Renal cortical epithelial cell (primary cell): ENCODE measurements around the gene SMURF1. TPM values are rescaled to one million over a fixed set of nuclear protein-coding genes. Genes with fewer than 3 reads are reported as not detected.

ENCODE experiments used
- DNase-seq: peaks from one replicate; pipeline ENCODE4 v3.0.0-alpha.2; 2011; ENCODE audit warnings: low read depth
- total RNA-seq: library from RNA; depleted of rRNA; stranded (reverse); fragments of >200 nt; gene quantifications from 2 replicates; pipeline ENCODE4 v1.2.3, GENCODE V29; 2014

Gene SMURF1
- total RNA-seq, 1 donor from 2014 or later: 40.6 TPM

- peak; percentile 62 for DNase-seq
Observed at GRCh38 chr7:99141841-99142726, 1.8 kb downstream of the SMURF1 start.

- DNase-seq: no peak
Observed at GRCh38 chr7:99141334-99141733, 2.6 kb downstream of the SMURF1 start.

- no peak for DNase-seq
Observed at GRCh38 chr7:99140813-99141212, 3.1 kb downstream of the SMURF1 start.

- DNase-seq: peak; percentile 95
Observed at GRCh38 chr7:99139036-99139435, 4.9 kb downstream of the SMURF1 start.

- DNase-seq: peak; percentile 90
Observed at GRCh38 chr7:99137411-99138180, 6.3 kb downstream of the SMURF1 start.

DNA sequence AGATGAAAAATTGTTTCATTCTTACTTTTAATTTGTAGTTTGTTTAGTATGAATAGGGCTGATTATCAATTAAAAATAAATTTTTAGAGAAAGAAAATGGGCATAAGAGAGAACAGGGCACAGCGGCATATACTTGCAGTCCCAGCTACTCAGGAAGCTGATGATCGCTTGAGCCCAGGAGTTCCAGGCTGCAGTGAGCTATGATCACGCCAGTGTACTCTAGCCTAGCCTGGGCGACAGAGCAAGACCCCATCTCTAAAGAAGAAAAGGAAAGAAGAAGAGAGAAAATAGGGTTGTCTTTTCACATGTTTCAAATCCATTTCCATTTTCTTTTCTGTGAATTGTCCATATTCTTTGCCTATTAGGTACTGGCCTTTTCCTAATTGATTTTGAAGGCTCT lies 8.0 kb downstream of the SMURF1 start:
- no peak for DNase-seq

DNA sequence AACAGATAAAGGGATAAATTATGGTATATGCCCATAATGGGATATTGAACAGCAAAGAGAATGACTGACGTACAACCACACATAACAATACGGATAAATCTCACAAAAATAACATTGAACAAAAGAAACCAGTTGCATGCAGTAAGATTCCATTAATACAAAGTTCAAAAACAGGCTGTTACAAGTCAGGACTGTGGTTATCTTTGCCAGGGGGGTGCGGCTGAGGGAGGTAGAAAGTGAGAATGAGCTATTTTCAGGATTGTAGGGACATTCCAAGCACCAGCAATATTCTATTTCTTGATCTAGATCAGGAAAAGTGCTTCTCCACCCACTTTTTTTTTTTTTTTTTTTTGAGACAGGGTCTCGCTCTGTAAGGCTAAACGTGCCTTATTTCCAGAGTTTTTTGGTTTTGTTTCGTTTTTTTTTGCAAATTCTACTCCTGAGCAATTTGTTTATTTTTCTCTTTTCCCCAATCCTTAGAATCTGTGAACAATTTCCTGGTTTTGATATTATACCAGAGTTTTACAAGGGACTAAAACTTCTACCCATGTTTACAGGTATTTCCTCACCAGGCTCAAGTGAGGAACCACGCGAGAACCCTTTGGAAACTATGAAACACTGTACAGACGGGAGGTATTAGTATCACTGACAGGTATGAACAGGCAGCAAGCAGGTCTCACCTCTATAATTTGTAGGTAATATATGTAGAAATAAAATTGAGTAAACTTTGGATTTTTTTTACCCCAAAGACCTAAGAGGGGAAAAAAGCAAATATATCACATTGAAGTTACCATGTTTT lies 9.9 kb downstream of the SMURF1 start:
- no peak for DNase-seq

GRCh38 chr7:99132595-99133321 lies 11.2 kb downstream of the SMURF1 start:
- no peak for DNase-seq

DNA sequence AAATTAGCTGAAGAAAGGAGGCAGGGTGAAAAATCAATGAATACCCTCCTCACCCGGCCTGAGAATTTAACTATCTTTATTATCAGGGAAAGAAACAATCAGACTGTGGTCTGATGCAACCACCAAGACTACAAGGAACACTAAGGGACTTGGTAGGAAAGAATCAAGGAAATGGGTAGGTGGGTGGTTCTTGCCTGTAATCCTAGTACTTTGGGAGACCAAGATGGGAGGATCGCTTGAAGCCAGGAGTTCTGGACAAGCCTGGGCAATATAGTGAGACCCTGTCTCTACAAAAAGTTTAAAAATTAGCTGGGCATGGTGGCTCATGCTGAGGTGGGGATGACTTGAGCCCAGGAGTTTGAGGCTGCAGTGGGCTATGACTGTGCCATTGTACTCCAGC lies 12.6 kb downstream of the SMURF1 start:
- DNase-seq: no peak

GRCh38 chr7:99129536-99129935 lies 14.4 kb downstream of the SMURF1 start:
- no peak for DNase-seq

- no peak for DNase-seq
Observed at GRCh38 chr7:99129001-99129400, 14.9 kb downstream of the SMURF1 start.

DNA sequence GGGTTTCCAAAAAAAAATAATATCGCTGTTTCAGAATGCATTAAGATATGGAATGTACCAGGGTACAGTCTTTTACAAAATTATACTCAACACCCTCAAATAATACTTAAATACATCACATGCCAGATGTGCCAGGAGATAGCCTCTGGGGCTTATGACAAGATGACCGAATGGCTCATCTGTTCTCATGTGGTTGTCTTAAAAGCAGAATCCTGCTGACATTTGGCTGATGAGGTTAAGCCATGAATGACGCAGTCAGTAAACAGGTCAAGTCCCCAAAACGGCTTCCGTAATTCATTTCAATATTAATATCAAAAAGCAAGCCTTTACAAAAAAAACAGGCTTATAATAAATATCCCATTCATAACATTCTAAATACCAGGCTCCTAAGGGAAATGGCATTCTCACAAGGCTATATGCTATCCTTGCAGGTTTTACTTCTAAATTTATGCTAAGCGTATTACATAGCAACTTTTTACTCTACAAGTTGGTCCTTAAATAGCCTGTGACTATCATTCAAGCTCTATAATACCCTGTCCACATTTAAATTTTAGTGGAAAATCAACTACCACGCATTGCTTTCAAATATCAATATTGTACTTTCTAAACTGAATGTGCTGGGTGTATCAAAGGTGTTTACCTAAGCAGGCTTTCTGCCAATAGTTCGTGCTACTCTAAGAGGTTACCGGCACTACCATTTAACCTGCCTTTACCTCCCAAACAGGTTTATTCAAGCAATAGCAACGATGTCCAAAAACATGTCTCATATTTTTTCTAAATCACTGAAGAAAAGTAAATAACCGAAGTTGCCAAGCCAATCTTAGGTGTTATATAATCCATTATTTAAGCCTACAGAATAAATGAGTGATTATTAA lies 15.6 kb downstream of the SMURF1 start:
- no peak for DNase-seq

DNA sequence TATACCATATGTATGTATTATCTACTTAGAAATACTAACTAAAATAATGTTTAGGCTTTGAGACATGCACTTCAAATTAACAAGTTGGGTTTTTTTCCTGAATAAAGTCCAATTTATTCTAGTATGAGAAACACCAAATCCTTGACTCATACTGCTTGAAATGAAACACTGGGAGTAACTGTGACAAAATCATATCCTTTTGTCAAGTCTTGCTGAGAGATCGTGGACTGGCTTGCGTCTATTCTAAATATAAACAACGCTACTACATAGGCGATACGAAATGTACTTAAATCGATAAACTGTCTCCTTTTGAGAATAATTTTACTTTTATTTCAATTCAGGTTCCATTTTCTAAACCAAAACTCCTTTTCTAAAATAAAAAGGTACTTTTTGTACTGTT lies 16.3 kb downstream of the SMURF1 start:
- DNase-seq: no peak

DNA sequence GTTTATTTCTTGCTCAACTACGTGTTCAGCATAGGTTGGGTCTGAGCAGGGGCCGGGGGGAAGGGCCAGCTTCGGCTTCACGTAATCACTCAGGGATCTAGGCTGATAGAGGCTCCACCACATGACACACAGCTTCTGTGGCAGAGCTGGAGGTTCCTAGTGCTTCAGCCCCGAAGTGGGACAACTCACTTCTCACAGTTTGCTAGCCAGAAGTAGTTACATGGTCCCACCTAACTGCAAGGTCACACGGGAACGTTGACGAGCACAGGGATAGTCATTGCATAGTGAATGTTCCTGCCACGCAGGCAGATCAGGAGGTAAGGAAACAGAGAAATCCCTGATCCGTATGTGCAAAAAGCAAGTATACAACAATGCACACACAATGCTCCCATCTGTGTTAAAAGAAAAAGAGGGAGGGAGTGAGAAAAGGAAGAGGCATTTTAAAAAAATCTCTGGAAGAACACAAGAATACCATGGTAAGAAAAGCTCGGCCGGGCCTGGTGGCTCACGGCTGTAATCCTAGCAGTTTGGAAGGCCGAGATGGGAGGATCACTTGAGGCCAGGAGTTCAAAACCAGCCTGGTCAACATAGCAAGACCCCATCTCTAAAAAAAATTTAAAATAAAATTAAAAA lies 16.9 kb downstream of the SMURF1 start:
- DNase-seq: no peak

GRCh38 chr7:99125505-99125865 lies 18.4 kb downstream of the SMURF1 start:
- no peak for DNase-seq

DNA sequence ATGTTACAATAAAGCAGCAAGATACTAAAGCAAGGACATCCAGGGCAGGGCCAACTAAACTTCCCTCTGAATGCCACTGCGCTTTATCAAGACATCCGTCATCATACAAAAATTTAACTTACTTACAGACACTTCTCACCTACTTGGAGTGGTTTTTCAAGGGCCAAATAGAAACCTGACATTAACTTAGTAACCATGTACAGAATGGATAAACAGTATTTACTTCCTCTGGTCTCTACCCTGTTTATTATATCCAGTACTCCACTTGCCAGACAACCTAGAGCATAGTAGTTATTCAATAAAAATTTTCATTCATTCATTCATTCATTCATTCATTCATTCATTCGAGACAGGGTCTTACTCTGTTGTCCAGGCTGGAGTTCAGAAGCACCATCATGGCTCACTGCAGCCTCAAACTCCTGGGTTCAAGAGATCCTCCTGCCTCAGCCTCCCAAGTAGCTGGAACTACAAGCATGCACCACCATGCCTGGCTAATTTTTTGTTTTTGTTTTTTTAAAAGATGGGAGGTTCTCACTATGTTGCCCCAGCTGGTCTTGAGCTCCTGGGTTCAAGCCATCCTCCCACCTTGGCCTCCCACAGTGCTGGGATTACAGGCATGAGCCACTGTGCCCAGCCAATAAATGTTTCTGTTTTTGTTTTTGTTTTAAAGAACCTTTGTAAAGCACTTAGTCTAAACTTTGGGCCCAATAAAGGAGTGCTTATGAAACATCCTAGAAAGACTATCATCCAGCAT lies 19.0 kb downstream of the SMURF1 start:
- no peak for DNase-seq

- no peak for DNase-seq
Observed at GRCh38 chr7:99124236-99124635, 19.7 kb downstream of the SMURF1 start.

DNA sequence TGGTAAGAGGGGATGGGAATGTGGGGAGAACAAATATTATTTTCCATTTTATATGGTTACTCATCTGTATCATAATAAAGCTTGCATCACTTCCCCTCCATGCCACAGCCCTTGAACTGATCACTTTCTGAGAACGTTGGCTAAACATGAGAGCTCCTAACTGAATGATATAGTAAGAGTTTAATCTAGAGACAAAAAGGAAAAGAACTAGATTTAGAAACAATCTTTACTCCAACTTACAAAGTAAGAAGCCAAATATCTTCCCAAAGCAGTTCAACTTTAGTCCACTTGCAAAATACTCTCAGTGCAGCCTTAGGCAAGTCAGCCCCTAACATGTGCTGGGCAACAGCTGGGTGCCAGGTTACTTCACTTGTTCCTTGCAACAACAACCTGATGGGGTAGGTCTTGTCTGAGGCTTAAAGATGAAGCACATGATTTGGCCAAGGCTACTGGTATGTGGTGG lies 20.3 kb downstream of the SMURF1 start:
- no peak for DNase-seq

- DNase-seq: no peak
Observed at GRCh38 chr7:99122762-99123161, 21.1 kb downstream of the SMURF1 start.
